Subcutaneous adipose tissue (tissue), 4 donors: ENCODE data around the gene ULBP3. TPM values are rescaled to one million over a fixed set of nuclear protein-coding genes. Genes with fewer than 3 reads are reported as not detected.

Experiments used
- total RNA-seq, 4 donors: library from RNA; depleted of rRNA; stranded (reverse); fragments of >200 nt; gene quantifications; one replicate each; pipeline ENCODE4 v1.1.0, GENCODE V29; 2016
- TF ChIP-seq, protein P1 (sequence below): fragments of 450-650 bp; IDR thresholded peaks from one replicate; pipeline ENCODE4 v1.5.1; 2016; ENCODE audit warnings: low read depth, mild to moderate bottlenecking, control low read depth, antibody characterized with exemption, moderate library complexity

ULBP3 gene
- total RNA-seq, 4 donors from 2014 or later: 1.7 to 8.1 (median 6.4) TPM; not detected in 1

DNA sequence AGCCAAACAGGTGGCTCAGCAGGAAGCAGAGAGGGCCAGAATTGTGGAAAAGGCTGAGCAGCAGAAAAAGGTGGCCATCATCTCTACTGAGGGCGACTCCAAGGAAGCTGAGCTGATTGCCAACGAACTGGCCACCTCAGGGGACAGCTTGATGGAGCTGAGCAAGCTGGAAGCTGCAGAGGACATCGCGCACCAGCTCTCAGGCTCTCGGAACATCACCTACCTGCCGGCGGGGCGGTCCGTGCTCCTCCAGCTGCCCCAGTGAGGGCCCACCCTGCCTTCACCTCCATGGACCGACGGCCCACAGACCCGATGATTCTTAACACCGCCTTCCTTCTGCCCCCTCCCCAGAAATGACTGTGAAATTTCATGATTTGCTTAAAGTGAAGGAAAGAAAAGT, 25.8 kb downstream of the ULBP3 start:
- TF ChIP-seq, protein P1, sequence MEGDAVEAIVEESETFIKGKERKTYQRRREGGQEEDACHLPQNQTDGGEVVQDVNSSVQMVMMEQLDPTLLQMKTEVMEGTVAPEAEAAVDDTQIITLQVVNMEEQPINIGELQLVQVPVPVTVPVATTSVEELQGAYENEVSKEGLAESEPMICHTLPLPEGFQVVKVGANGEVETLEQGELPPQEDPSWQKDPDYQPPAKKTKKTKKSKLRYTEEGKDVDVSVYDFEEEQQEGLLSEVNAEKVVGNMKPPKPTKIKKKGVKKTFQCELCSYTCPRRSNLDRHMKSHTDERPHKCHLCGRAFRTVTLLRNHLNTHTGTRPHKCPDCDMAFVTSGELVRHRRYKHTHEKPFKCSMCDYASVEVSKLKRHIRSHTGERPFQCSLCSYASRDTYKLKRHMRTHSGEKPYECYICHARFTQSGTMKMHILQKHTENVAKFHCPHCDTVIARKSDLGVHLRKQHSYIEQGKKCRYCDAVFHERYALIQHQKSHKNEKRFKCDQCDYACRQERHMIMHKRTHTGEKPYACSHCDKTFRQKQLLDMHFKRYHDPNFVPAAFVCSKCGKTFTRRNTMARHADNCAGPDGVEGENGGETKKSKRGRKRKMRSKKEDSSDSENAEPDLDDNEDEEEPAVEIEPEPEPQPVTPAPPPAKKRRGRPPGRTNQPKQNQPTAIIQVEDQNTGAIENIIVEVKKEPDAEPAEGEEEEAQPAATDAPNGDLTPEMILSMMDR: no peak

DNA sequence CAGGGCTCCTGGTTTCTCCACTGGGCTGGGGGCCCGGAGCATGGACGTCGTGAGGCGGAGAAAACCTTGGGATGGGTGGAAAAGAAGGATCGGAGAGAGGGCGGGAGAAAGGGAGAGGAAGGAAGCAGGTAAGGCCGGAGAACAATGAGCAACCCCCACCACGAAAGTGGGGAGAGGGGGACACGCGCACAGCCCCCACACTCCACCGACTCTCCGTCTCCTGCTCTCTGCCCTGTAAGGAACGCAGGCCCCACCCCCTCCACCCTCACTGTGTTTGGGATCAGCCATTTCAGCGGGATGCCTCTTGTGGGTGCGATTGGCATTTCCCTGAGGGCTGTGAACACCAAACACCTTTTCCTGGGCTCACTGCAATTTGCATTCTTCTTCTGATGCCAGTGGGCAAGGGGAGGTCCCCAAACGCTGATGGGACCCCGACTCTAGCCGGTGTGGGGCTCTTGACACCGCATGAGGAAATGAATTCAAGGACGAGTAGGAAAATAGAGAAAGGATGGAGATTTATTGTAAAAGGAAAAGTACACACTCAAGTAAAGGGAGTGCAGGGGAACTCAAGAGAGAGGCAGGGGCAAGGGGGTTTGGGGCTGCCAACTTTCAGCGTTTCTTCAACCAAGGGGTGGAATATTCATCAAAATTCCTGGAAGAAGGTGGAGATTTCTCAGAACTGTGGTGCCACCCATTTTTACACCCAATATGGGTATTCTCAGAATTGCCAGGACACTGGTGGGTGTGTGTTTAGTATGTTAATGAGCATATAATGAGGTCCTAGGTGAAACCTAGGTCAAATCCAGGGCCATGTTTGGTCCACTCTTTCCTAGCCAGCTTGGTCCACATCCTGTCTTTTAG, 30.5 kb downstream of the ULBP3 start:
- TF ChIP-seq, protein P1: no peak

DNA sequence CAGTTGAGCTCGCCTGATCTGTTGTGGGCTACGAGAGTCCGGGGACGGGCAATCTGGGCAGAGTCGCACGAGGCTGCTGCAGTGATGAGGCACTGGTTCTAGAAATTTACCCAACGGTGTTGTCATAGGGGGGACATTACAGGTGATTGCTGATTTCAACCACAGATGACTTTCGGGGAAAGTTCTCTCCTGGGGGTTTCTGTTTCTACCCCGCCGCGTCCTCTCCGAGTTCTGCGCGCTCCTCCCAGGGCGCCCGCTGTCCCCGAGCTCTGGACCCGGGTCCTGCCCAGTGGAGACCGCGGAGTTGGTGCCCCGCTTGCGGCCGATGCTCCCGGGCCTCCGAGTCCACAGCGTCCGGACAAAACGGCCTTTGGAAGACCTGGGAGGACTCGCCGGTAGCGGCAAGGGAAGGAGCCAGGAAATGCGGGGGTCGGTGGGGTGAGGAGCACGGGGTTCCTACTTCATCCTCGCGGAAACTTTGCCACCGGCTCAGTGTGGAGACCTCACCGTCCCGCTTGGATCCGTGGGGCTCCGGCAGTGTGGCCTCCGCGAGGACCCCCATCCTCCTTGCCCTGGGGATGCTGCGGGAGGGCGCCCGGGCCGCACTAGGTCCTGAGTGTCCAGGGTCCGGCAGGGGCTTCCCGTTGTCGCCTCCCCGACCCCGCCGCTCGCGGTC, 31.3 kb downstream of the ULBP3 start:
- TF ChIP-seq, protein P1: no peak

- TF ChIP-seq, protein P1: no peak
Measured at GRCh38 chr6:150036081-150036480, 32.8 kb downstream of the ULBP3 start.

- TF ChIP-seq, protein P1: no peak
Measured at GRCh38 chr6:150033207-150033771, 35.6 kb downstream of the ULBP3 start.

GRCh38 chr6:150032598-150032997, 36.3 kb downstream of the ULBP3 start:
- TF ChIP-seq, protein P1: no peak

- TF ChIP-seq, protein P1: no peak
Measured at GRCh38 chr6:150030611-150031010, 38.3 kb downstream of the ULBP3 start.
